ENCODE data around the gene PLK1.

The PLK1 gene

DNA sequence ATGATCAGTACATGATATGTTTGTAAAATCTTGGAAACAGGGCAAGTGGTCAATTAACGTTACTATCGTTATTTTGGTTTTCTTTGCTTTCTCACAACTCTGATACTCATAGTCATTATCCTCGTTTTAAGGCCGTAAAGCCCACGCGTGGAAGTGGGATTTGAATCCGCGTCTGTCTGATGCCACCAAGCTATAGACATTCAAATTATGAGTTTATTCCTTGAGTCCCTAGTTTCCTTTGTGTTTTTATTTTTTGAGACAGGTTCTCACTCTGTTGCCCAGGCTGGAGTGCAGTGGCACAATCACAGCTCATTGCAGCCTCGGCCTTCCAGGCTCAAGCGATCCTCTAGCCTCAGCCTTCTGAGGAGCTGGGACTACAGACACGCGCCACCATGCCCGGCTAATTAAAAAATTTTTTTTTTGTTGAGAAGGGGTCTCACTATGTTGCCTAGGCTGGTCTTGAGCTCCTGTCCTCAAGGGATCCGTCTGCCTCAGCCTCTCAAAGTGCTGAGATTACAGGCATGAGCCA is 36.4 kb upstream of the PLK1 start:
- Histone ChIP-seq H3K9ac (ENCODE audit: insufficient read length, low read depth) (peak overlapping the region; percentile 57), H3K9me3 (ENCODE audit: insufficient read depth, low read length) (no peaks in the 10 kb centered on the region), H3K4me3 (ENCODE audit: insufficient read length, low read depth) (peak overlapping the region; percentile 96), H3K27me3 (ENCODE audit: insufficient read depth, insufficient read length) (no peaks in the 10 kb centered on the region), H3K4me1 (ENCODE audit: insufficient read depth, insufficient read length) (no peaks in the 10 kb centered on the region), H3K36me3 (ENCODE audit: insufficient read depth, insufficient read length, low read length) (peaks cover 64% of the 10 kb centered on the region)
- TF ChIP-seq YY1 (IDR thresholded peaks at IDR 0.05; ENCODE audit: insufficient read depth, insufficient read length) (no peak), SUZ12 (IDR thresholded peaks at IDR 0.05; ENCODE audit: extremely low read depth, insufficient read depth, insufficient read length) (no peak), ZNF274 (IDR thresholded peaks at IDR 0.05; ENCODE audit: low read depth, low read length) (no peak)
- DNase-seq (ENCODE audit: low read depth, low spot score): no peak

DNA sequence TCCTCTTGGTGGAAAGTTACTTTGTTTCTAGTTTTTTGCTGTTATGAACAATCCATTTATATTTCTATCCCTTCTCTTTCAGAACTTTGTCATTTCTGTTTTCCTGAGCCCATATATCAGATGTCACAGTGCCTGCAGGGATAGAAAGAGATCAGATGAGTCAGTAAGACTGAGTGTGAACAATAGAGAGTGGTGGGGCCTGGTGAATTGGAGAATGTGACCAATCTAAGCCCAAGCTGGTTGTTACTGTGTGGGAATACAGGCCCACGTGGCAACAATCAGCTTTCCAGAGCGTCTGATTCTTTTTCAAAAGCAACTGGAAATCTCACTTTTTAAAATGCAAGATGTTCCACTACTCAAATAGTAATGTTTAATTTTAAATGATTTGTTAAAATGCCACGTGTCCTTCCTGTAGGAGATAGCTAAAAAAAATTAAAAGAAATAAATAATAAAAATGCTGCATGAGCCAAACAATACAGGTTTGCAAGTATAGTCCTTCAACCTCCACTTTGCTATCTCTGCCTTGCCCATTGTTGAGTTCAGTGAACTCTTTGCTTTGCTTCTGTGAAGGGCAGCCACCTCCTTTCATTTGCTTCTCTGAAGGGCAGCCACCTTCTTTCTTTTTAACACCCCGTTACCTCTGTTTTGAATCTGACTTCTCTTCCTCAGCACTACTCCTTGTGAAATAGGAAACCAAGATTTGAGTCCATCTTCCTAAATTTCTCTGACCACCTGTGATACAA is 27.8 kb upstream of the PLK1 start:
- peaks cover 60% of the 10 kb centered on the region for H3K36me3 ChIP-seq (ENCODE audit: insufficient read depth, insufficient read length, low read length)
- DNase-seq (ENCODE audit: low read depth, low spot score): no peak
- no peak overlapping the region for H3K9ac ChIP-seq (ENCODE audit: insufficient read length, low read depth)
- H3K4me3 ChIP-seq (ENCODE audit: insufficient read length, low read depth): no peak overlapping the region
- no peaks in the 10 kb centered on the region for H3K4me1 ChIP-seq (ENCODE audit: insufficient read depth, insufficient read length)
- TF ChIP-seq SUZ12 (IDR thresholded peaks at IDR 0.05; ENCODE audit: extremely low read depth, insufficient read depth, insufficient read length) (no peak), ZNF274 (IDR thresholded peaks at IDR 0.05; ENCODE audit: low read depth, low read length) (no peak), YY1 (IDR thresholded peaks at IDR 0.05; ENCODE audit: insufficient read depth, insufficient read length) (no peak)
- H3K27me3 ChIP-seq (ENCODE audit: insufficient read depth, insufficient read length): no peaks in the 10 kb centered on the region
- no peaks in the 10 kb centered on the region for H3K9me3 ChIP-seq (ENCODE audit: insufficient read depth, low read length)

DNA sequence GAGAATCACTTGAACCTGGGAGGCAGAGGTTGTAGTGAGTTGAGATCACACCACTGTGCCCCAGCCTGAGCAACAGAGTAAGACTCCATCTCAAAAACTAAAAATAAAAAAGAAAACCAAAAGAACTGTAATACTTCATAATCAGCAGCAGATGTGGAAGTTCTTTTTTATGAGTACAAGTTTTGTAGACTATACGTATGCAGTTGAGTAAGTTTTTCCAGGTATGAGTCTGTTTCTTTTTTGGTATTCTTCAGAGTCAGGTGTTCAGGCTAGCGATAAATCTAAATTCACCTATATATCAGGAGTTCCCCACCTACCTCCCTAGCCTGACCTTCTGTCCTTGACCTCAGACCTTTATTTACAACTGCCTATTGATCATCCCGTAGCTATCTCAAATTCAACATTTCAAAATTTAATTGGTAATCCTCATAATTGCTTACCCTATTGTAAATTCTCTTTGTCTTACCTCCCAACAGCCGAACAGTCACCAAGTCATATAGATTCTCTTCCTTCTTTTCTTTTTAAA is 26.7 kb upstream of the PLK1 start:
- no peaks in the 10 kb centered on the region for H3K9me3 ChIP-seq (ENCODE audit: insufficient read depth, low read length)
- DNase-seq (ENCODE audit: low read depth, low spot score): no peak
- H3K36me3 ChIP-seq (ENCODE audit: insufficient read depth, insufficient read length, low read length): peaks cover 56% of the 10 kb centered on the region
- no peak overlapping the region for H3K9ac ChIP-seq (ENCODE audit: insufficient read length, low read depth)
- H3K27me3 ChIP-seq (ENCODE audit: insufficient read depth, insufficient read length): no peaks in the 10 kb centered on the region
- H3K4me1 ChIP-seq (ENCODE audit: insufficient read depth, insufficient read length): no peaks in the 10 kb centered on the region
- H3K4me3 ChIP-seq (ENCODE audit: insufficient read length, low read depth): no peak overlapping the region
- TF ChIP-seq YY1 (IDR thresholded peaks at IDR 0.05; ENCODE audit: insufficient read depth, insufficient read length) (no peak), SUZ12 (IDR thresholded peaks at IDR 0.05; ENCODE audit: extremely low read depth, insufficient read depth, insufficient read length) (no peak), ZNF274 (IDR thresholded peaks at IDR 0.05; ENCODE audit: low read depth, low read length) (no peak)

DNA sequence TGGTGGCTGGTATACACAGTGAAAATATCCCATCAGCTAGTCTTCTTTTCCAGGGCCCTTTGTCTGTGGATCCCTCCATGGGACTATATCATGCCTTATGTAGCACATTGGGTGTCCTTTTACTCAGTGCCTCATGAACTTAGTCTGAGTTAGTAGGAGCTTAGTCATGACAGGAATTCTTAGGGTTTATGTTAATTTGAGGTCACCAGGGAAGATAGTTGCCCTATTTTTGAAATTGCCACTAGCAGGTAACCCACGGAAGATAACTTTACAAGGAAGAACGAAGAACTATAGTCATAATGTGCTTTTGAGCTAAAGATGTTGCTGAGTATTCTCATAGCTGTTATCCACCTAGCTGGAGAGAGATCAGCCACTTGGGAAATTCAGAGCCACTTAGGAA is 14.8 kb upstream of the PLK1 start:
- no peaks in the 10 kb centered on the region for H3K9me3 ChIP-seq (ENCODE audit: insufficient read depth, low read length)
- H3K4me1 ChIP-seq (ENCODE audit: insufficient read depth, insufficient read length): no peaks in the 10 kb centered on the region
- no peaks in the 10 kb centered on the region for H3K27me3 ChIP-seq (ENCODE audit: insufficient read depth, insufficient read length)
- peaks cover 94% of the 10 kb centered on the region for H3K36me3 ChIP-seq (ENCODE audit: insufficient read depth, insufficient read length, low read length)
- no peak overlapping the region for H3K9ac ChIP-seq (ENCODE audit: insufficient read length, low read depth)
- TF ChIP-seq SUZ12 (IDR thresholded peaks at IDR 0.05; ENCODE audit: extremely low read depth, insufficient read depth, insufficient read length) (no peak), YY1 (IDR thresholded peaks at IDR 0.05; ENCODE audit: insufficient read depth, insufficient read length) (no peak), ZNF274 (IDR thresholded peaks at IDR 0.05; ENCODE audit: low read depth, low read length) (no peak)
- DNase-seq (ENCODE audit: low read depth, low spot score): no peak
- H3K4me3 ChIP-seq (ENCODE audit: insufficient read length, low read depth): no peak overlapping the region

DNA sequence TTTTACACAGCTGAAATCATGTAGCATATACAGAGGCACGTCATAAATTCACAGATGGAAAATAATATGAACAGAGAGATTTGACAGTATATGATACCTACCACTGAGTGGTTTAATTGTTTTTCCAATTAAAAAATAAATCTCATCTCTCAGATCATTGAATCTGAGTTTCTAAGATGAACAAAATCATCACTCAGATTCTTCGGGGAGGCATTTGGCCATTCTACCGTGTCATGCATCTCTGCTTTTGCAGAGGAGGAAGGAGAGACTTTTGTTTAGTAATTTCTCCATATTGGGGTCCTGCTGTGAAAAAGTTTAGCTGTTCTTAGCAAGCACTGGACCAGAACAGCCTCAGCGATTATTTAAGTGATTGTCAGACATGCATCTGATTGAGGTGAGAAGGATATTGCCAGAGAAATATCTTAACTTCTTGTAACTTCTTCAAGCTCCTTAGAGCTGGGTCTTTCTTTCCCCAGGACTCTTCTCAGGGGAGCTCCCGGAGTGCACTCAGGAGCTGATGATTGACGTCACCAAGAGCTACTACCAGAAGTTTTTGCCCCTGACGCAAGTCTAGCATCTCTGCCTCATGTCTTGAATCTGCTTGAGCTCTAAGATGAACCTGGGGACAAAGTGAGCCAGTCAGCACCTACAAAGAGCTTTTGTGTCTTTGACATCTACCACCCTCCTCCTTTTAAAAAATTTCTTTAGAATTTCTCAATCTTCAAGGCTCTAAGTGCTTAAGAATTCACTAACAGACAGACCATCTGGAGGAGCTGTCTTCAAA is 11.9 kb upstream of the PLK1 start:
- no peak overlapping the region for H3K4me3 ChIP-seq (ENCODE audit: insufficient read length, low read depth)
- no peaks in the 10 kb centered on the region for H3K9me3 ChIP-seq (ENCODE audit: insufficient read depth, low read length)
- TF ChIP-seq SUZ12 (IDR thresholded peaks at IDR 0.05; ENCODE audit: extremely low read depth, insufficient read depth, insufficient read length) (no peak), YY1 (IDR thresholded peaks at IDR 0.05; ENCODE audit: insufficient read depth, insufficient read length) (no peak), ZNF274 (IDR thresholded peaks at IDR 0.05; ENCODE audit: low read depth, low read length) (no peak)
- no peak overlapping the region for H3K9ac ChIP-seq (ENCODE audit: insufficient read length, low read depth)
- DNase-seq (ENCODE audit: low read depth, low spot score): no peak
- peaks cover 95% of the 10 kb centered on the region for H3K36me3 ChIP-seq (ENCODE audit: insufficient read depth, insufficient read length, low read length)
- no peaks in the 10 kb centered on the region for H3K4me1 ChIP-seq (ENCODE audit: insufficient read depth, insufficient read length)
- H3K27me3 ChIP-seq (ENCODE audit: insufficient read depth, insufficient read length): no peaks in the 10 kb centered on the region

DNA sequence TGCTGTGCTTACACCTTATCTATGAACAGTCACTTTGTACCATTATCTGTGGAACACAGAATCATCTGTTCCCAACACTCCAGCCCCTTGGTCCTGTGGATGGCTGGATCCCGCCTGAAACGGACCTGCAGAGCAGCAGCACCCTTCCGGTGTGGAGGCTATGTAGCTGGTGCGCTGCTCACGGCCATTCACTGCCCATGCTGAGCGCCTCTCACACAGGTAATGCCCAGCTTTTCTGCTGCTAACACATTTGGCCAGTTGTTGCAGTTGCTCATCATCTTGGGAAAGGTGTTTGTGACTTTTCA is 11.4 kb upstream of the PLK1 start:
- H3K4me3 ChIP-seq (ENCODE audit: insufficient read length, low read depth): no peak overlapping the region
- no peaks in the 10 kb centered on the region for H3K9me3 ChIP-seq (ENCODE audit: insufficient read depth, low read length)
- H3K27me3 ChIP-seq (ENCODE audit: insufficient read depth, insufficient read length): no peaks in the 10 kb centered on the region
- no peak overlapping the region for H3K9ac ChIP-seq (ENCODE audit: insufficient read length, low read depth)
- no peaks in the 10 kb centered on the region for H3K4me1 ChIP-seq (ENCODE audit: insufficient read depth, insufficient read length)
- H3K36me3 ChIP-seq (ENCODE audit: insufficient read depth, insufficient read length, low read length): peaks cover 94% of the 10 kb centered on the region
- DNase-seq (ENCODE audit: low read depth, low spot score): no peak
- TF ChIP-seq SUZ12 (IDR thresholded peaks at IDR 0.05; ENCODE audit: extremely low read depth, insufficient read depth, insufficient read length) (no peak), YY1 (IDR thresholded peaks at IDR 0.05; ENCODE audit: insufficient read depth, insufficient read length) (no peak), ZNF274 (IDR thresholded peaks at IDR 0.05; ENCODE audit: low read depth, low read length) (no peak)

DNA sequence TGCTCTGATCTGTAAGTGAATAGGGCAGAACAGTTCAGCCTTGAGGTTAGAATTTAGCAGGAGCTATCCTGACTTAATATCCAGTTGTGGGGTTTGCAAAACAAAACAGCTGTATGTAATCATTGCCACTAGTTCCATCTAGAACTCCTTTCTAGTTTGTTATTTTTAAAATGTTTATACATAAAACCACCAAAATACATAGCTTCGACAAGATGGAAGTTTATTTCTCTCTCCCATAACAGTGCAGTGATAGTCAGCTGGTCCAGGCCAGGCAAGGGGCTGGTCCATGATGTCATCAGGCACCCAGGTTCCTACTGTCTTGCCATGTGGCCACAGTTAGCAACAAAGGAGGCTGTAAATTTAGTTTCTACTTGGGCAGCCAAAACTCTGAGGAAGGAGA is 10.5 kb upstream of the PLK1 start:
- Histone ChIP-seq H3K36me3 (ENCODE audit: insufficient read depth, insufficient read length, low read length) (peaks cover 90% of the 10 kb centered on the region), H3K9ac (ENCODE audit: insufficient read length, low read depth) (no peak overlapping the region), H3K4me3 (ENCODE audit: insufficient read length, low read depth) (no peak overlapping the region), H3K4me1 (ENCODE audit: insufficient read depth, insufficient read length) (no peaks in the 10 kb centered on the region), H3K27me3 (ENCODE audit: insufficient read depth, insufficient read length) (no peaks in the 10 kb centered on the region), H3K9me3 (ENCODE audit: insufficient read depth, low read length) (no peaks in the 10 kb centered on the region)
- DNase-seq (ENCODE audit: low read depth, low spot score): no peak
- TF ChIP-seq ZNF274 (IDR thresholded peaks at IDR 0.05; ENCODE audit: low read depth, low read length): no peak
- no peak for TF ChIP-seq YY1 (IDR thresholded peaks at IDR 0.05; ENCODE audit: insufficient read depth, insufficient read length)
- no peak for TF ChIP-seq SUZ12 (IDR thresholded peaks at IDR 0.05; ENCODE audit: extremely low read depth, insufficient read depth, insufficient read length)

Measured in NT2/D1 (cell line).